K562 (cell line): Measurements from ENCODE around the gene ZNF740. TPM values are rescaled to one million over a fixed set of nuclear protein-coding genes. Genes with fewer than 3 reads are reported as not detected.

Experiments
- ARID1B ChIP-seq: fragments of 450-650 bp; IDR thresholded peaks from 2 replicates; pipeline ENCODE4 v1.6.1; 2016; ENCODE audit warnings: antibody characterized with exemption, mild to moderate bottlenecking, inconsistent platforms
- ARID3A ChIP-seq: IDR thresholded peaks from 2 replicates; pipeline ENCODE4 v1.6.1; 2012; ENCODE audit warnings: low read depth, low read length, improper control_type of control experiment, borderline replicate concordance
- ATF7 ChIP-seq: fragments of 450-650 bp; IDR thresholded peaks from 2 replicates; pipeline ENCODE4 v1.7.1; 2014; ENCODE audit warnings: mild to moderate bottlenecking, moderate library complexity
- CHCHD3 ChIP-seq: fragments of 250-450 bp; sonication (Bioruptor Pico); IDR thresholded peaks from 2 replicates; pipeline ENCODE4 v2.1.2; 2022; ENCODE audit warnings: mild to moderate bottlenecking
- EGR1 ChIP-seq: fragments of 450-650 bp; conservative IDR thresholded peaks from 2 replicates; pipeline ENCODE4 v1.6.1; 2017; ENCODE audit warnings: mild to moderate bottlenecking
- LARP7 ChIP-seq: fragments of 450-650 bp; IDR thresholded peaks from 2 replicates; pipeline ENCODE4 v1.6.1; 2016
- MCM5 ChIP-seq: fragments of 450-650 bp; IDR thresholded peaks from 2 replicates; pipeline ENCODE4 v1.6.1; 2016; ENCODE audit warnings: low read depth
- MECOM ChIP-seq: fragments of 250-450 bp; sonication (Bioruptor Pico); IDR thresholded peaks from 2 replicates; pipeline ENCODE4 v1.8.0; 2022; ENCODE audit warnings: inconsistent platforms
- MIER1 ChIP-seq: fragments of 450-650 bp; IDR thresholded peaks from 2 replicates; pipeline ENCODE4 v1.6.1; 2016; ENCODE audit warnings: antibody characterized with exemption, mild to moderate bottlenecking, low read depth
- MLLT1 ChIP-seq, 2 experiments: fragments of 450-650 bp; IDR thresholded peaks; 2 replicates each; pipeline ENCODE4 v1.6.1; 2016
- NFRKB ChIP-seq: fragments of 450-650 bp; IDR thresholded peaks from 2 replicates; pipeline ENCODE4 v1.6.1; 2016; ENCODE audit warnings: low read depth
- PHF8 ChIP-seq: fragments of 200-600 bp; sonication (generic); IDR thresholded peaks from 2 replicates; pipeline ENCODE4 v1.6.1; 2012; ENCODE audit warnings: mixed run types, mild to moderate bottlenecking, inconsistent platforms, low read length, moderate library complexity, borderline replicate concordance
- SMARCA5 ChIP-seq: fragments of 450-650 bp; IDR thresholded peaks from 2 replicates; pipeline ENCODE4 v1.6.1; 2016
- SMC3 ChIP-seq: conservative IDR thresholded peaks from 2 replicates; pipeline ENCODE4 v1.6.1; 2011; ENCODE audit warnings: low read depth, low read length, improper control_type of control experiment; ENCODE audit not compliant: insufficient read depth
- THRAP3 ChIP-seq: fragments of 450-650 bp; IDR thresholded peaks from 2 replicates; pipeline ENCODE4 v1.6.1; 2016; ENCODE audit warnings: mild to moderate bottlenecking, inconsistent platforms, borderline replicate concordance
- ZFP1 ChIP-seq: fragments of 450-650 bp; formaldehyde crosslinking; IDR thresholded peaks from 2 replicates; pipeline ENCODE4 v1.4.0; 2020; ENCODE audit warnings: mild to moderate bottlenecking, mixed read lengths
- ZNF609 ChIP-seq: sonication (generic); formaldehyde crosslinking; IDR thresholded peaks from 2 replicates; pipeline ENCODE4 v1.8.1; 2023; ENCODE audit warnings: missing genetic modification reagents, mild to moderate bottlenecking, borderline replicate concordance
- polyA plus RNA-seq, 8 experiments: library from polyadenylated mRNA; depleted of rRNA in 4 of 8; stranded (reverse) in 5 of 8; unstranded in 3 of 8; fragments of >200 nt; fragmentation: Nextera tagmentation in 2 of 8; fragmentation: Illumina TruSeq in 1 of 8; extraction: Ambion mirVana in 2 of 8; extraction: Trizol in 1 of 8; gene quantifications; 2 replicates each; pipeline versions ENCODE4 v1.2.1 to v1.2.3, GENCODE V29; 2011 to 2014; ENCODE audit warnings: inconsistent platforms in 1 of 8, missing spikeins in 1 of 8
- total RNA-seq, 7 experiments: library from RNA; depleted of rRNA in 6 of 7; stranded (reverse); fragments of >200 nt in 6 of 7; fragmentation: Illumina TruSeq in 2 of 7; extraction: Trizol in 2 of 7; gene quantifications; 2 replicates each; pipeline versions ENCODE4 v1.2.1 to v1.2.3, GENCODE V29; 2011 to 2021; ENCODE audit warnings: low replicate concordance in 1 of 7

The ZNF740 gene
- total and polyA plus RNA-seq, 9 of the 15 experiments (the other 6 are each of a cell fraction or from before 2014, with no cell fraction given): 0.57 to 46.4 (median 18.6) TPM

DNA sequence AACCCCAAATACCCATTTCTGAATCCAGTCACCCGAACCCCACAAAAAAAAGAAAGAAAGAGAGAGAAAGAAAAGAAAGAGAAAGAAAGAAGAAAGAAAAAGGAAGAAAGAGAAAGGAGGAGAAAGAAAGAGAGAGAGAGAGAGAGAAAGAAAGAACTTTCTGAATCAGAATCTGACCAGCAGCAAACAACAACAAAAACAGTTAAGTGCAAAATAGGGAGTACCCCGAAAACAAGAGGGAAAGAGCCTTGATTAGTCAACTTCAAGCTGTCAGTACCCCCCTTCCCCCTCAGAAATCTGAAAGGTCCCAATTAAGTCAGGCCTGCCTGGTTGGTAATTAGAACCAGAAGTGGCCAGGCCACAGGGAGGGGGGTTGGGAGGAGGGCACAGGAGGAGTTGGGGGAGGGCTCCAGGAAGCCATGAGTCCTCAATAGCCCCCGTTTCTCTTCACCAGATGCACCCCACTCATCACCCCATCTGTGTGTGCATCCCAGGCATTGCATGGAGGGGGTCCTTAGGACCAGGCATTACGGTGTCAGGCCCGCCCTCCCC lies 41.7 kb downstream of the ZNF740 start (continued):
- TF ChIP-seq ZNF609 (CRISPR knock-in tag): no peak
- TF ChIP-seq MCM5: no peak
- no peak for TF ChIP-seq ATF7
- TF ChIP-seq SMC3: no peak
- TF ChIP-seq MECOM (CRISPR knock-in tag): no peak
- TF ChIP-seq MLLT1 (IDR thresholded peaks at IDR 0.05): peak; percentile 46 to 63; a peak in 1 of 4 replicates
- no peak for TF ChIP-seq ZFP1 (CRISPR knock-in tag)
- no peak for TF ChIP-seq ARID3A
- peak; percentile 51; the same call in 1 of the 2 replicates for TF ChIP-seq MIER1
- TF ChIP-seq NFRKB: peak; percentile 64; the same call in 1 of the 2 replicates
- TF ChIP-seq THRAP3: peak; percentile 82; the same call in 1 of the 2 replicates
- peak; percentile 39; the same call in 1 of the 2 replicates for TF ChIP-seq ARID1B
- no peak for TF ChIP-seq PHF8
- 0 out of 2 replicates have a peak, but pooled peaks have one; percentile 82 for TF ChIP-seq LARP7
- TF ChIP-seq CHCHD3: no peak
- peak; percentile 55; the same call in 1 of the 2 replicates for TF ChIP-seq SMARCA5
- no peak for TF ChIP-seq EGR1
